OCI-LY1 (cell line): ENCODE data around the gene MACROD2.

Experiments used
- EZH2 ChIP-seq: fragments of 200-600 bp; sonication (generic), shearing (Covaris generic); IDR thresholded peaks from 2 replicates; pipeline ENCODE4 v1.8.0; 2017; ENCODE audit warnings: borderline replicate concordance, mixed run types, mild to moderate bottlenecking, antibody characterized with exemption, low read length, moderate library complexity, mixed read lengths
- TF ChIP-seq, protein P1 (sequence below): fragments of 200-600 bp; sonication (generic), shearing (Covaris generic); IDR thresholded peaks from 2 replicates; pipeline ENCODE4 v1.5.1; 2017; ENCODE audit warnings: mild to moderate bottlenecking, antibody characterized with exemption, low read length, moderate library complexity, mixed read lengths

DNA sequence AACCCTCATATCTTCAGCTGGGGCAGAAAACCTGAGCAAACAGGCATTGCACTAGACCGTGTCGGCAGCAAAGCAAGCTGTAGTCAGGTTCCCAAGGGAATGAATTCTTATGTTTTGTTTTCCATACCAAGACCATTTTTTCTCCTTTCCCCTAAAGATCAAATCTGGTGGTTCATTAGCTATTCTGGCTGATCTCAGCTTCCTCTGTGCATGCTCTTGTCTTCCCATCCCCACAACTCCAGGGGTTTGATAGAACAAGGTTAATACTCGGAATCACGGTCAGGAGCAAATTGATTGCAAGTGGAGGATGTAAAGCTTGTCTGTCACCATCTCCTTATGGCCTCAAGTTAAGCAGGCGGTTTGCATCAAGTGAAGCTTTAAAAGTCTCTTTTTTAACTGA, 1799.1 kb downstream of the MACROD2 start:
- TF ChIP-seq, protein P1, sequence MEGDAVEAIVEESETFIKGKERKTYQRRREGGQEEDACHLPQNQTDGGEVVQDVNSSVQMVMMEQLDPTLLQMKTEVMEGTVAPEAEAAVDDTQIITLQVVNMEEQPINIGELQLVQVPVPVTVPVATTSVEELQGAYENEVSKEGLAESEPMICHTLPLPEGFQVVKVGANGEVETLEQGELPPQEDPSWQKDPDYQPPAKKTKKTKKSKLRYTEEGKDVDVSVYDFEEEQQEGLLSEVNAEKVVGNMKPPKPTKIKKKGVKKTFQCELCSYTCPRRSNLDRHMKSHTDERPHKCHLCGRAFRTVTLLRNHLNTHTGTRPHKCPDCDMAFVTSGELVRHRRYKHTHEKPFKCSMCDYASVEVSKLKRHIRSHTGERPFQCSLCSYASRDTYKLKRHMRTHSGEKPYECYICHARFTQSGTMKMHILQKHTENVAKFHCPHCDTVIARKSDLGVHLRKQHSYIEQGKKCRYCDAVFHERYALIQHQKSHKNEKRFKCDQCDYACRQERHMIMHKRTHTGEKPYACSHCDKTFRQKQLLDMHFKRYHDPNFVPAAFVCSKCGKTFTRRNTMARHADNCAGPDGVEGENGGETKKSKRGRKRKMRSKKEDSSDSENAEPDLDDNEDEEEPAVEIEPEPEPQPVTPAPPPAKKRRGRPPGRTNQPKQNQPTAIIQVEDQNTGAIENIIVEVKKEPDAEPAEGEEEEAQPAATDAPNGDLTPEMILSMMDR = no peak
- TF ChIP-seq EZH2 = no peak
